Measurements from ENCODE around the gene HABP2.

The HABP2 gene

DNA sequence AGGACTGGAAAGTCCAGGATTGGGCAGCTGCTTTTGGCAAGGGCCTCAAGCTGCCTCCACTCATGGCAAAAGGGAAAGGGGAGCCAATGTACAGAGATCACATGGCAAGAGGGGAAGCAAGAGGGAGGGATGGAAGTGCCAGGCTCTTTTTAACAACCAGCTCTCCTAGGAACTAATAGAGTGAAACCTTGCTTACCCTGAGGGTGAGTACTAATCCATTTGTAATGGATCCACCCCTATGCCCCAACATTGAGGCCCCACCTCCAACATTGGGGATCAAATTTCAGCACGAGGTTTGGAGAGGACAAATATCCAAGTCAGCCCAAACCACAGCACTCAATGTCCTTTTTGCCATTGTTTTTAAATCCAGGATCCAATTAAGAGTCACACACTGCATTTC lies 12.5 kb downstream of the HABP2 start:
- peaks cover 12% of the 10 kb centered on the region for H3K27me3 Mint-ChIP-seq
- H3K27ac Mint-ChIP-seq (ENCODE audit: low read depth) = no peak overlapping the region
- H3K36me3 Mint-ChIP-seq (ENCODE audit: insufficient read depth) = peaks cover 2% of the 10 kb centered on the region
- DNase-seq (ENCODE audit: low spot score in 2 of 2) (no peak), ATAC-seq (replicated peaks; ENCODE audit: extremely low read depth, poor library complexity, severe bottlenecking) (no peak)
- no peaks in the 10 kb centered on the region for H3K9me3 Mint-ChIP-seq
- H3K4me1 Mint-ChIP-seq = peaks cover 7% of the 10 kb centered on the region
- no peak overlapping the region for H3K4me3 Mint-ChIP-seq

DNA sequence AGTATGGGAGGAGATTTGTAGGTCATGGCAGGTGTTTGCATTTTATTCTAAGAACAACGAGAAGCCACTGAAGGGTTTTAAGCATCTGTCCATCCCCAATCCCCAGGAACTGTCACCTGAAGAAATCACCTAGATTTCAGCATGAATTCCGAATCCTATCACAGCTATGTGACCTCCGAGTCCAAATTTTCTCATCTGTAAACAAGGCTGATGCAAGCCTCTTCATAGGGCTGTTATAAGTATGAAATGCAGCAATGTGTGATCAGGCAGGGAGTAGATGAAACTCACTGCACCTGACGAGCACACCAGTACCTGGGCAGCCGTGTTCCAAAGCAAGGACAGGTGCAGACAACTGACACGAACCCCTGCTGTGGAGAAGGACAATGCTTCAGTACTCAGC lies 14.0 kb downstream of the HABP2 start:
- Mint-ChIP-seq H3K4me1 (peaks cover 7% of the 10 kb centered on the region), H3K36me3 (ENCODE audit: insufficient read depth) (peaks cover 2% of the 10 kb centered on the region), H3K27ac (ENCODE audit: low read depth) (no peak overlapping the region), H3K27me3 (peaks cover 9% of the 10 kb centered on the region), H3K9me3 (no peaks in the 10 kb centered on the region), H3K4me3 (no peak overlapping the region)
- ATAC-seq (replicated peaks; ENCODE audit: extremely low read depth, poor library complexity, severe bottlenecking) (no peak), DNase-seq (ENCODE audit: low spot score in 2 of 2) (no peak)

DNA sequence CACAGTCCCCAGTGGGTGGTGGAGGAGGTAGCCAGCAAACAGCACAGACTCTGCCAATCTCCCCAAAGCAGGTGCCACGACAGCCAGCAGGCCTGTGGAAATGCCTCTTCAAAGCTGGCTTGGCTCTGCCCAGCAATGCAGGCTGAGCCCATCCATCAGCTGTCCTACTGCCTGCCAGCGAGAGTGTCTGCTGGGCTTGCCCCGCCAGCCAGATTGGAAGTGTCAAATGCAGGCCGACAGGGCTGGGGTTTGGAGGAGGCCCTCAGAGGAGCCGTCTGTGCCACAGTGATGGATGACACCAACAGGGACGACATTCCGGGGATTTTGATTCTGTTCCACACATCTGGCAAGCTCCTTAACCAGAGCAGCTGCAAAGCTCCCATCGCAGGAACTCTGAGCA lies 16.7 kb downstream of the HABP2 start:
- no peaks in the 10 kb centered on the region for H3K9me3 Mint-ChIP-seq
- no peaks in the 10 kb centered on the region for H3K4me1 Mint-ChIP-seq
- ATAC-seq (replicated peaks; ENCODE audit: extremely low read depth, poor library complexity, severe bottlenecking) (no peak), DNase-seq (ENCODE audit: low spot score in 2 of 2) (no peak)
- H3K27me3 Mint-ChIP-seq = peaks cover 9% of the 10 kb centered on the region
- peaks cover 2% of the 10 kb centered on the region for H3K36me3 Mint-ChIP-seq (ENCODE audit: insufficient read depth)
- H3K4me3 Mint-ChIP-seq = no peak overlapping the region
- no peak overlapping the region for H3K27ac Mint-ChIP-seq (ENCODE audit: low read depth)

DNA sequence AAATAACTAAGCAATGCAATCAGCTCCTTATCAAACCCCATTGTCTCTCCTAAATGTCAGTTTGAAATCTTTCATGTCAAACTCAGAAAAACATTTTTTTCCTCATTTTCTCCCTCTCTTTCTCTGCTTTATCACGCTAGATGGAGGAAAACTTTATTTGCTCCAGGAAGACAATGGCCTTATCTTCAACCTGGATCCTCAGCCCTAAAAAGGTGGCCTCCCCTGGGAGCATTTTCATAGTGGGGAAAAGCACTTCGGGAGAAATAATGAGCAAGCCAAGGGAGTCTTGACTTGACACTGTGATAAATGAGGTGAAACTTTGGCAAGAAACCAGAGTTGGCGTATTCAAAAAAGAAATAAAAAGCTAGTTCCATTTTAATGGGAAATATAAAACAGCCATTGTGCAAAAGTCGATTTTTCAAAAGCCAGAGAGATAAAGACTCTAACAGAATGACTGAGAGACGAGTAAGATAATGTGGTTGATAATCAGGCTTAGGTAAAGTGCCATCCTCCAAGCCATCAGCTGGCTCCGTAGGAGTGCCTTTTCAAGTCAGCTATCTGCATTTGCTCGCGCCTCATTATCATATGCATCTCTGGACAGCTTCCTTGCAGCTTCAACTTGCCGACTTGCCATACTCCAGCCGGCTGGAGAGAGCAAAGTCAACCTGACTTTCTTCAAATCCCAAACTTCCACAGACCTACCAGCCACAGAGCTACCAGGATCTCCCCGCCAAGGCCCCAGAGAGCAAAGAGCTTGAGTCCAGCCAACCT lies 19.9 kb downstream of the HABP2 start:
- no peak for DNase-seq (ENCODE audit: low spot score in 2 of 2)
- peaks cover 21% of the 10 kb centered on the region for H3K27me3 Mint-ChIP-seq
- no peak overlapping the region for H3K27ac Mint-ChIP-seq (ENCODE audit: low read depth)
- H3K4me3 Mint-ChIP-seq = no peak overlapping the region
- no peaks in the 10 kb centered on the region for H3K9me3 Mint-ChIP-seq
- H3K4me1 Mint-ChIP-seq = no peaks in the 10 kb centered on the region
- ATAC-seq (replicated peaks; ENCODE audit: extremely low read depth, poor library complexity, severe bottlenecking) = no peak
- H3K36me3 Mint-ChIP-seq (ENCODE audit: insufficient read depth) = peaks cover 2% of the 10 kb centered on the region

DNA sequence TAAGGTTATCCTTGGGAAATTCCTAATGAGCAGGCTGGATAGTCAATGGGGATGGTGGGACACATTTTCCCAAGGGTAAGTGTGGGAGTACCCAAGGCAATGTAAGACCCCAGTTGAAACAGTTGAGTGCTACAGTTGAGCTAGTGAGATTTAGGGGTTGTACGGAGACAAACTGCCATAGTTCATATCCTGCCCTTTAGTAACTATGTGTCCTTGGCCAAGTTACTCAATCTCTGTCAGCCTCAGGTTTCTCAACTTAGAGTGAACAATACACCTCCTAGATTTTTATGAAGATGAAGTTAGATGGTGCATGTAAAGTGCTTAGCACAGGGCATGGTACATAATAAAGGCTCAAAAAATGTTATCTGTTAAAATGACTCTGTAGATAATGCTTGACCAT lies 20.5 kb downstream of the HABP2 start:
- no peaks in the 10 kb centered on the region for H3K9me3 Mint-ChIP-seq
- peaks cover 14% of the 10 kb centered on the region for H3K27me3 Mint-ChIP-seq

DNA sequence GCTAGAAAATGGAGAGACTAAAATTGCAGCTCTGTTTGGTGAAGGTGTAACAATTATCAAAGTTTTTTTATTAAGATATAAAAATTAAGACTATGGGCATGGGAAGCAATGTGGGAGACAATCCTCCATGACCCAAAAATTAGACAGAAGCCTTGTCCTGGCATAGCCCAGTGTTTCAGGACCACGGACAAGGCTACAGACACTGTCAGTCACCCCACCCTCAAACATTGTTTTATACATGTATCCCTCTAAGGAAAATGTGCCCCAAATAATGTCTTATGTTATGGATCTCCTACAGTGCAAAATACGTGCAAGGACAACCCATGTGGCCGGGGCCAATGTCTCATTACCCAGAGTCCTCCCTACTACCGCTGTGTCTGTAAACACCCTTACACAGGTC lies 24.0 kb downstream of the HABP2 start:
- no peaks in the 10 kb centered on the region for H3K9me3 Mint-ChIP-seq
- H3K36me3 Mint-ChIP-seq (ENCODE audit: insufficient read depth) = no peaks in the 10 kb centered on the region
- H3K27me3 Mint-ChIP-seq = peaks cover 24% of the 10 kb centered on the region
- H3K27ac Mint-ChIP-seq (ENCODE audit: low read depth) = no peak overlapping the region
- ATAC-seq (replicated peaks; ENCODE audit: extremely low read depth, poor library complexity, severe bottlenecking) (no peak), DNase-seq (ENCODE audit: low spot score in 2 of 2) (no peak)
- no peaks in the 10 kb centered on the region for H3K4me1 Mint-ChIP-seq
- no peak overlapping the region for H3K4me3 Mint-ChIP-seq

More for the DNA sequence above, 20.5 kb downstream of the HABP2 start:
- no peak overlapping the region for H3K27ac Mint-ChIP-seq (ENCODE audit: low read depth)
- DNase-seq (ENCODE audit: low spot score in 2 of 2) = no peak
- peaks cover 1% of the 10 kb centered on the region for H3K36me3 Mint-ChIP-seq (ENCODE audit: insufficient read depth)
- no peaks in the 10 kb centered on the region for H3K4me1 Mint-ChIP-seq
- H3K4me3 Mint-ChIP-seq = no peak overlapping the region
- no peak for ATAC-seq (replicated peaks; ENCODE audit: extremely low read depth, poor library complexity, severe bottlenecking)

DNA sequence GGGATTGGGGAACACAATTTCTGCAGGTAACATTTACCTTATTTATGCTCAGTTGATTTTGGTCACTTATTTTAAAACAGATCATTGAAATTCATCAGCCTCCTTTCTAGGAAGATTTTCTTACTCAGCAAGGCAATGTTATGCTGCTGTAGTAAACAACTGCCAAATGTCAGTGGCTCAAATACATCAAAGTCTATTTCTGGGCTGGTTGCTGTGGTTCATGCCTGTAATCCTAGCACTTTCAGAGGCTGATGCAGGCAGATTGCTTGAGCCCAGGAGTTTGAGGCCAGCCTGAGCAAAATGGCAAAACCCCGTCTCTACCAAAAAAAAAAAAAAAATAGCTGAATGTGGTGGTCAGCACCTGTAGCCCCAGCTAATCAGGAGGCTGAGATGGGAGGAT lies 25.9 kb downstream of the HABP2 start:
- DNase-seq (ENCODE audit: low spot score in 2 of 2) = no peak
- Mint-ChIP-seq H3K4me3 (no peak overlapping the region), H3K9me3 (no peaks in the 10 kb centered on the region), H3K27me3 (peaks cover 44% of the 10 kb centered on the region), H3K36me3 (ENCODE audit: insufficient read depth) (no peaks in the 10 kb centered on the region), H3K4me1 (no peaks in the 10 kb centered on the region), H3K27ac (ENCODE audit: low read depth) (no peak overlapping the region)
- ATAC-seq (replicated peaks; ENCODE audit: extremely low read depth, poor library complexity, severe bottlenecking) = no peak

DNA sequence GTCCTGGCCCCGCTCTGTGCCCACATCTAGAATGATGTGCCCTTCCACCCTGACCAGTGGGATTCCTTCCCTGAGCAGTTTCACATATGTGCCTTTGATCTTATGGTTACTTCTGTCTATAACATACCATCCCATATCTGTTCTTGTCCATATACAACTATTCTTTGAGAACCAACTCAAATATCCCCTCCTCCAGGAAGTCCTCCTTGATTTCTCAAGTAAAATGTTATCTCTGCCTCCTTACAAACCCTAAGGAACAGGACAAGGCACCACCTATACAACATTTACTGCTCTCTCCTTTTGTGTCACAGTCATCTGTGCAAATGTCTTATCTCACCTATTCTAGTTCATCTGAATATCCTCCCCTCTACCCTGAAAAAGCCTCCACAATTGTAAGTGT lies 28.2 kb downstream of the HABP2 start:
- H3K27ac Mint-ChIP-seq (ENCODE audit: low read depth) = no peak overlapping the region
- H3K27me3 Mint-ChIP-seq = peaks cover 44% of the 10 kb centered on the region
- H3K9me3 Mint-ChIP-seq = no peaks in the 10 kb centered on the region
- DNase-seq (ENCODE audit: low spot score in 2 of 2) (no peak), ATAC-seq (replicated peaks; ENCODE audit: extremely low read depth, poor library complexity, severe bottlenecking) (no peak)
- H3K4me1 Mint-ChIP-seq = no peaks in the 10 kb centered on the region
- H3K36me3 Mint-ChIP-seq (ENCODE audit: insufficient read depth) = no peaks in the 10 kb centered on the region
- no peak overlapping the region for H3K4me3 Mint-ChIP-seq

DNA sequence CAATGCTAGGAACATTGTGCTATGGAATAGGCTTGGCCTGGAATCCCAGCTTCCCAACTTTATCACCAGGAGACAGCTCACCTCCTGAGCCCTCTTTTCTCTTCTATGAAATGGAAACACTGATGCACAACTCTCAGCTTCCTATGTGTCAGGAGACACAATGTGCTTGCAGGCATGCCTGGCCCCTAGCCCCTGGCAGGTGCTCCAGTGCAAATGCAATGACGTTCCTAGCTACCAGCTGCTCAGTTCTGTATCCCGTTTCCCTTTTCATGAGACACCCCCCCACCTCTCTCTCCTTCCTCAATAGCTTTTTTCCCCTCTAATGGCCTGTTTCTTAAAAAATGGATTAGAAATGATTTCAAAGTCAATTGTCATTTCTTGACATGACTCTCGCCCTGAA lies 30.7 kb downstream of the HABP2 start:
- ATAC-seq (replicated peaks; ENCODE audit: extremely low read depth, poor library complexity, severe bottlenecking) = no peak
- Mint-ChIP-seq H3K27me3 (peaks cover 42% of the 10 kb centered on the region), H3K4me3 (no peak overlapping the region), H3K27ac (ENCODE audit: low read depth) (no peak overlapping the region), H3K9me3 (no peaks in the 10 kb centered on the region), H3K36me3 (ENCODE audit: insufficient read depth) (no peaks in the 10 kb centered on the region), H3K4me1 (no peaks in the 10 kb centered on the region)
- no peak for DNase-seq (ENCODE audit: low spot score in 2 of 2)

DNA sequence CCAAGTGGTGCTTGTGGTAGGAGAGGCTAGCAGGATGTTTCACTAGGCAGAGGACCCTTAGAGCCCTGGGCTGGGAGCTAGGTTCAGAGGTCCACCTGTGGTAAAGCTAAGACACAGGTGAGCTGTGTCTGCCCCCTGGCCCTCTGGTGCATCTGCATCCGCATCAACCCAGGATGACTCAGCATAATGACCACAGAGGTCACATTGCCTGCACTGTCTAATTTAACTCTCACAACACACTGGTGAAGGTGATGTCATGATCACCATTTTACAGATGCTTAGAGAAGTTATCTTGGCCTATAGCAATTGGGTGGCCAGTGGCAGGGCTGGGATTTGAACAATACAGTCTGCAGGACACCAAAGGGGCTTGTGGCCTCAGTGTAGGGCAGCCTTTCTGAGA lies 33.1 kb downstream of the HABP2 start:
- ATAC-seq (replicated peaks; ENCODE audit: extremely low read depth, poor library complexity, severe bottlenecking) (no peak), DNase-seq (ENCODE audit: low spot score in 2 of 2) (no peak)
- Mint-ChIP-seq H3K27ac (ENCODE audit: low read depth) (no peak overlapping the region), H3K4me3 (no peak overlapping the region), H3K4me1 (no peaks in the 10 kb centered on the region), H3K27me3 (peaks cover 39% of the 10 kb centered on the region), H3K36me3 (ENCODE audit: insufficient read depth) (no peaks in the 10 kb centered on the region), H3K9me3 (no peaks in the 10 kb centered on the region)

DNA sequence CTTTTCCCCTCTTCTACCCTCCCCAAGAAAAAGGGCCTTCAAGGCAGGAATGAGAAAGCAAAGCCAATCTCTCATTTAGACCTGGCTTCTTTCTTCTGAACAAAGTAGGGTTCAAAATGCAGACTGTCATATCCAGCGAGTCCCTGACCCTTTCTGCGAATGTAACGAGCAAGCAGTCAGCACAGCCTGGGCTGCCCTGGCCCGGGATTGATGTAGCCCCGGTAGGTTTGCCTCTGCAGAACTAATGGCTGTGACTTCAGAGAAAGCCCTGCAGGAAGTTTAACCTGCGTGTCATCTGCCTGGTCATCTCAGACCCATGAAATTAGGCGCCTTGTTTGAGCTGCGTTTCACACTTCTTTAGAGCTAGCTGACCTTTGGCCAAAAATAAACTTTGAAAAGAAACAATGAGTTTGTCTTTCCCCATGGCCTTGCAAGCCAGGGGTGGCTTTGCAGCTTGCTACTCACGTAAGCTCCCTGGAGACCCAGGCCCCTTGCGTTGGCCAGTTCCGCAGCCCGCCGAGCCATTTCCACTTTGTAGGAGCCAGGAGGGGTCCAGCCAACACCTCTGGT lies 36.4 kb downstream of the HABP2 start:
- ATAC-seq (replicated peaks; ENCODE audit: extremely low read depth, poor library complexity, severe bottlenecking) = no peak
- Mint-ChIP-seq H3K4me3 (no peak overlapping the region), H3K27me3 (peaks cover 35% of the 10 kb centered on the region), H3K27ac (ENCODE audit: low read depth) (no peak overlapping the region), H3K9me3 (no peaks in the 10 kb centered on the region), H3K4me1 (no peaks in the 10 kb centered on the region), H3K36me3 (ENCODE audit: insufficient read depth) (no peaks in the 10 kb centered on the region)
- DNase-seq (ENCODE audit: low spot score in 2 of 2) = no peak

DNA sequence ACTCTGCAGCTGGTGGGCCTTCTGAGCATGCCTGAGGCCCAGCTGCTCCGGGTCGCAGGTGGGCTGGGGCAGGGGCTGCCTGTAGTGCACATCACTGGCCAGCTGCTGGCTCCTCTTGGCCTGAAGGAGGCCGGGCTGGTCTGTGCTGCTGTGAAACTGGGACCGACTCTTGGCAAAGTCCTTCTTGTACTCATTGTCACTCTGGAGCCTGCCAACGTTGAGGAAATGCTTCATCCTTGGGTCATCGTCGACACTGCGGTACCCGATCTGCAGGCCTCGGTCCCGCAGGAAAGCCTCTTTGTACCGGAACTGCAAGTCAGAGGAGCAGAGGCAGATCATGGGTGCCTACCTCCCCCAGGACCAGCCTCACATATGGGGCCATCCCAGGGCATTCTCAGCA lies 37.7 kb downstream of the HABP2 start:
- peaks cover 42% of the 10 kb centered on the region for H3K27me3 Mint-ChIP-seq
- H3K4me3 Mint-ChIP-seq = no peak overlapping the region
- no peak for DNase-seq (ENCODE audit: low spot score in 2 of 2)
- H3K4me1 Mint-ChIP-seq = no peaks in the 10 kb centered on the region
- H3K27ac Mint-ChIP-seq (ENCODE audit: low read depth) = no peak overlapping the region
- H3K9me3 Mint-ChIP-seq = no peaks in the 10 kb centered on the region
- no peaks in the 10 kb centered on the region for H3K36me3 Mint-ChIP-seq (ENCODE audit: insufficient read depth)
- ATAC-seq (replicated peaks; ENCODE audit: extremely low read depth, poor library complexity, severe bottlenecking) = no peak

DNA sequence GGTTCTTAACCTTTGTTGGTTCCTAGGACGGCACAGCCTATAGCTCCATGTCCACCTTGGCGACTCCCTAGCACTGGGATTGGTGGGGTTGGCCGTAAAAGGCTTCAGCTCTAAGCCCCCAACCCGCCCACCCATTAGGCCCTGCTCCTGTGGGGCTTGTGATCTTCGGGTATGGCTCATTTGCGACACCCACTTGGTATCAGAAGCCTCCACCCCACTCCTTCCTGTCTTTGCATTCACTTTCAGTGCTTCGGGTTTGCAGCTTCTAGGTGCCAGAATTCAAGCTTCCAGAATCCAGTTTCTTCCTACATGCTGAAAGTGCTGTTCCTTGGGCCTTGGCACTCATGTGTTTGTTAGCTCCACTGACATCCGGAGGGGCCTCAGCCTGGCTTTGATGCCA lies 39.5 kb downstream of the HABP2 start:
- Mint-ChIP-seq H3K27me3 (peaks cover 54% of the 10 kb centered on the region), H3K4me3 (no peak overlapping the region), H3K36me3 (ENCODE audit: insufficient read depth) (no peaks in the 10 kb centered on the region), H3K4me1 (no peaks in the 10 kb centered on the region), H3K27ac (ENCODE audit: low read depth) (no peak overlapping the region), H3K9me3 (no peaks in the 10 kb centered on the region)
- ATAC-seq (replicated peaks; ENCODE audit: extremely low read depth, poor library complexity, severe bottlenecking) (no peak), DNase-seq (ENCODE audit: low spot score in 2 of 2) (no peak)

Measured in central memory CD8-positive, alpha-beta T cell (primary cell).